ENCODE results near the gene RAB3GAP1.
"Not testable (repeated sequence)": the region's sequence is repeated elsewhere in the genome, so short reads cannot be mapped to it uniquely, and the experiment has no call there.

The RAB3GAP1 gene

GRCh38 chr2:135099802-135100483 lies 47.9 kb downstream of the RAB3GAP1 start:
- H3K4me3 ChIP-seq (ENCODE audit: low read depth, low read length): no peak overlapping the region
- no peak for TF ChIP-seq CTCF (IDR thresholded peaks at IDR 0.05; ENCODE audit: insufficient read depth, low read depth, low read length, missing control alignments)
- no peak for DNase-seq (ENCODE audit: low read depth)

- no peak overlapping the region for H3K4me3 ChIP-seq (ENCODE audit: low read depth, low read length)
- TF ChIP-seq CTCF (IDR thresholded peaks at IDR 0.05; ENCODE audit: insufficient read depth, low read depth, low read length, missing control alignments): no peak
- DNase-seq (ENCODE audit: low read depth): no peak
Measured at GRCh38 chr2:135103843-135104242, 51.8 kb downstream of the RAB3GAP1 start.

- H3K4me3 ChIP-seq (ENCODE audit: low read depth, low read length); DNase-seq (ENCODE audit: low read depth): not testable (repeated sequence)
Measured at GRCh38 chr2:135105513-135106316, 53.6 kb downstream of the RAB3GAP1 start.

- H3K4me3 ChIP-seq (ENCODE audit: low read depth, low read length): no peak overlapping the region
Measured at GRCh38 chr2:135113322-135113721, 61.2 kb downstream of the RAB3GAP1 start.

GRCh38 chr2:135119582-135119981 lies 67.5 kb downstream of the RAB3GAP1 start:
- TF ChIP-seq CTCF (IDR thresholded peaks at IDR 0.05; ENCODE audit: insufficient read depth, low read depth, low read length, missing control alignments): no peak
- no peak for DNase-seq (ENCODE audit: low read depth)

More at GRCh38 chr2:135113322-135113721, 61.2 kb downstream of the RAB3GAP1 start:
- no peak for DNase-seq (ENCODE audit: low read depth)
- TF ChIP-seq CTCF (IDR thresholded peaks at IDR 0.05; ENCODE audit: insufficient read depth, low read depth, low read length, missing control alignments): no peak

GRCh38 chr2:135121016-135121657 lies 69.0 kb downstream of the RAB3GAP1 start:
- TF ChIP-seq CTCF (IDR thresholded peaks at IDR 0.05; ENCODE audit: insufficient read depth, low read depth, low read length, missing control alignments): no peak
- no peak for DNase-seq (ENCODE audit: low read depth)
- H3K4me3 ChIP-seq (ENCODE audit: low read depth, low read length): no peak overlapping the region

More at GRCh38 chr2:135119582-135119981, 67.5 kb downstream of the RAB3GAP1 start:
- no peak overlapping the region for H3K4me3 ChIP-seq (ENCODE audit: low read depth, low read length)

GRCh38 chr2:135121658-135122039 lies 69.6 kb downstream of the RAB3GAP1 start:
- not testable (repeated sequence) for H3K4me3 ChIP-seq (ENCODE audit: low read depth, low read length); DNase-seq (ENCODE audit: low read depth)
